GM12873 (cell line): ENCODE data around the gene PLCB3.

ENCODE experiments used
- TF ChIP-seq, protein P1 (sequence below): IDR thresholded peaks from 2 replicates; pipeline ENCODE4 v1.5.1; 2012; ENCODE audit warnings: low read depth, mild to moderate bottlenecking, moderate library complexity, low read length, control low read depth; ENCODE audit not compliant: insufficient read depth; ENCODE audit errors: missing control alignments

Gene PLCB3

DNA sequence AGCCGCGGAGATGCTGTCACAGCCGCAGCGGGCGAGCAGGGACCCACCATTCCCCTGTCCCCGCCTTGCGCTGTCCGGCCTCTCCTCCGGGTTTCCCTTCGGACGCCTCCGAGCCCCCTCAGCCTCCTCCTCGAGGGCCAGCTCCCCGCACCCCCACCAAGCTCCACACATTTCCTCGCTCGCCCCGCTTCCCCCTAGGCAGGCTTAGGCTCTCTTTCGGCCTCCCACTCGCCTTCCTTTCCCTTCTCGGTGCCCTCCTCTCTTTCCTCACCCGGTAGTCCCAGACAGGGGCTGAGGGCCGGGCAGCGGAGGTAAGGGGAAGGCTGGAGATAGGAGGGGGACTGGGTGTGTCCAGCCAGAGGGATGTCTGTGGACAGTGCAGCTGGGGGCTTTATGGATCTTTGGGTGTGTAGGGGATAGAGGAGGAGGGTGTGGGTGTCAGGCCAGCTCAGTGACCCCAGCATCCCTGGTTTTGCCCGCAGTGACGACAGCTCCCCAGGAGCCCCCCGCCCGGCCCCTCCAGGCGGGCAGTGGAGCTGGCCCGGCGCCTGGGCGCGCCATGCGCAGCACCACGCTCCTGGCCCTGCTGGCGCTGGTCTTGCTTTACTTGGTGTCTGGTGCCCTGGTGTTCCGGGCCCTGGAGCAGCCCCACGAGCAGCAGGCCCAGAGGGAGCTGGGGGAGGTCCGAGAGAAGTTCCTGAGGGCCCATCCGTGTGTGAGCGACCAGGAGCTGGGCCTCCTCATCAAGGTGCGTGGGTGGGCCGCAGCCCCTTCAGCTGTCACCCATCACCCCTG lies 41.3 kb downstream of the PLCB3 start:
- TF ChIP-seq, protein P1, sequence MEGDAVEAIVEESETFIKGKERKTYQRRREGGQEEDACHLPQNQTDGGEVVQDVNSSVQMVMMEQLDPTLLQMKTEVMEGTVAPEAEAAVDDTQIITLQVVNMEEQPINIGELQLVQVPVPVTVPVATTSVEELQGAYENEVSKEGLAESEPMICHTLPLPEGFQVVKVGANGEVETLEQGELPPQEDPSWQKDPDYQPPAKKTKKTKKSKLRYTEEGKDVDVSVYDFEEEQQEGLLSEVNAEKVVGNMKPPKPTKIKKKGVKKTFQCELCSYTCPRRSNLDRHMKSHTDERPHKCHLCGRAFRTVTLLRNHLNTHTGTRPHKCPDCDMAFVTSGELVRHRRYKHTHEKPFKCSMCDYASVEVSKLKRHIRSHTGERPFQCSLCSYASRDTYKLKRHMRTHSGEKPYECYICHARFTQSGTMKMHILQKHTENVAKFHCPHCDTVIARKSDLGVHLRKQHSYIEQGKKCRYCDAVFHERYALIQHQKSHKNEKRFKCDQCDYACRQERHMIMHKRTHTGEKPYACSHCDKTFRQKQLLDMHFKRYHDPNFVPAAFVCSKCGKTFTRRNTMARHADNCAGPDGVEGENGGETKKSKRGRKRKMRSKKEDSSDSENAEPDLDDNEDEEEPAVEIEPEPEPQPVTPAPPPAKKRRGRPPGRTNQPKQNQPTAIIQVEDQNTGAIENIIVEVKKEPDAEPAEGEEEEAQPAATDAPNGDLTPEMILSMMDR: no peak

DNA sequence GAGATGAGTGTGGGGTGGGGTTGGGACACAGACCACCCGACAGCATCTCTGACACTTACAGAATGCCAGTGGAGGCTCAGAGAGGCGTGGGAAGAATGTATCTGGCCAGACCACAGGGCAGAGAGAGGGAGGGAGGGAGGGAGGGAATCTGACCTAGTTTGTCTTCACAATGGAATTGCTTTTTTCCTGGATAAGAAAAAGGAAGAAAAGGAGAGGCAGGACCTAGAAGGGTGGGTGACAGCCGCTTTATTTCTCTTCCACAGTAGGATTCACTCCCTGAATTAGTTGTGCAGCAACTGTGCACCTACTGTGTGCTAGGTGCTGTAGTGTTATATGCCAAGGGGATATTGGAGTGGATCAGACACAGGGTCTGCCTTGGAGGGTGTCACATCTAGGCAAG lies 43.4 kb downstream of the PLCB3 start:
- TF ChIP-seq, protein P1: no peak

DNA sequence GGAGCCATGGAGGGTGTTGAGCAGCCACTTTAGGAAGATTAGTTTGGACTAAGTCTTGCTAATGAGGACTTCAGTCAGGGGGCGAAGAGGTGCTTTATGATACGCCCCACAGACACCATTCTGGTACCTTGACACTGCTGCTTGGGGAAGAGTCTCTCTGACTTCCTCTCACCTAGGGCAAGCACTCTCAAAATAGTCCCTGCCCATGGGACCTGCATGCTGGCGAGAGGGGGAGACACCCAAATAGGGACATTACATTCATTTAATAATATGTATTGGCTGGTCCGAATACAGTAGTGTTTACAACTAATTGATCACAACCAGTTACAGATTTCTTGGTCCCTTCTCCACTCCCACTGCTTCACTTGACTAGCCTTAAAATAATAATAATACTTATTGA lies 44.4 kb downstream of the PLCB3 start:
- TF ChIP-seq, protein P1: no peak

DNA sequence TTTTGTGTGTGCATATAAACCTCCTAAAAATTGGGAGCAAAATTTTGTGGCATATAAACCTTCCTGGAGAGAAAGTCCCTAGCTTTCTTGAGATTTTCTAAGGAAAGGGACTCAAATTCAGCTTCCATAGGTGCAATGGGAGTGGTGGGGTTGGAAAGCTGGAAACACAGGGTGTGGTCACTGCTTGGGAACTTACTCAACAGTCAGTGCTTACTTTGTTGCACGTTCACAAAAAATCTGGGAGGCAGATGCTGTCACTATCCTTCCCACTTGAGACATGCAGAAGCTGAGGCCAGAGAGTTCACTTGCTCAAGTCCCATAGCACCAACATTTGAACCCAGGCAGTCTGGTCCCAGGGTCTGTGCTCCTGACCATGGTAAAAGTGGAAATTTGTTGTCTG lies 44.9 kb downstream of the PLCB3 start:
- TF ChIP-seq, protein P1: no peak

DNA sequence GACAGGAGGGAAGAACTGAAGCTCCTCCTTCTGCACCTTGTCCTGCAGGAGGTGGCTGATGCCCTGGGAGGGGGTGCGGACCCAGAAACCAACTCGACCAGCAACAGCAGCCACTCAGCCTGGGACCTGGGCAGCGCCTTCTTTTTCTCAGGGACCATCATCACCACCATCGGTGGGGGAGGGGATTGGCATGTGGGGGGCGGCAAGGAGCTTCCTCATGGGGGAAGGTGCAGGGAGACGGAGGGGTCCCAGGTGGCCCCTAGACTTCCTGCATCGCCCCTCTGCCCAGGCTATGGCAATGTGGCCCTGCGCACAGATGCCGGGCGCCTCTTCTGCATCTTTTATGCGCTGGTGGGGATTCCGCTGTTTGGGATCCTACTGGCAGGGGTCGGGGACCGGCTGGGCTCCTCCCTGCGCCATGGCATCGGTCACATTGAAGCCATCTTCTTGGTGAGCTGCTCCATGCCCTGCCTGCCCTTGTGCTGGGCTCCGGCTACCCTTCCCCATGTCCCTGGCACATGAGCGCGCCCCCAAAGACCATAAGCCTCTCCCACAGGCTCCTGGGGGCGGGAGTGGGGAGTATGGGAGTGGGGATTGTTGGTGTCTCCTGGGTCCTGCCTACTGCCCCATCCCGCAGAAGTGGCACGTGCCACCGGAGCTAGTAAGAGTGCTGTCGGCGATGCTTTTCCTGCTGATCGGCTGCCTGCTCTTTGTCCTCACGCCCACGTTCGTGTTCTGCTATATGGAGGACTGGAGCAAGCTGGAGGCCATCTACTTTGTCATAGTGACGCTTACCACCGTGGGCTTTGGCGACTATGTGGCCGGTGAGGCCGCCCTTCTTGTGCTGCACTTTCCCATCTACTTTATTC lies 45.7 kb downstream of the PLCB3 start:
- TF ChIP-seq, protein P1: no peak

DNA sequence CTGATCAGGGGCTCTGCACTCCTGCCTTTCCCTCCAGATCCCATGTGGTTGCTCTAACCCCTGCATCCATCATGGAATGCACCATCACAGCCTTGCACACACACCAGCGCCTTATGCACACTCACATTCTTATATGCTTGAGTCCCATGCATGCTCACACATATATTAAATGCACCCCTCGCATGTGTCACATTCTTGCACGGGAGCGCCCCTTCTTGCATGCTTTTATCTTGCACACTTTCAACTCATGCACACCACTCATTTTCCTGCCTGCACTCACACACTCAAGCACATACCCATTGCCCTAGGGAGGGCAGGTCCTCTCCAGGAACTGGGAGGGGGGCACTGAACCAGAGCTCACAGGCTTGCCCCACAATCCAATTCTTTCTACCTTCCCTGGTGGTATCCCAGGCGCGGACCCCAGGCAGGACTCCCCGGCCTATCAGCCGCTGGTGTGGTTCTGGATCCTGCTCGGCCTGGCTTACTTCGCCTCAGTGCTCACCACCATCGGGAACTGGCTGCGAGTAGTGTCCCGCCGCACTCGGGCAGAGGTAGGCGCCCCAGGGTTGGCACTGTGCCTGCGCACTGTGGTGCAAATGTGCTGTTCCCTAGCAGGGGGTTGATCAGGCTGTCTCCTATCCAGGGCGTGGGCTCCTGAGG lies 46.5 kb downstream of the PLCB3 start:
- TF ChIP-seq, protein P1: no peak
